H7 (cell line): Measurements from ENCODE around the gene SLCO1B3. TPM values are rescaled to one million over a fixed set of nuclear protein-coding genes. Genes with fewer than 3 reads are reported as not detected.

Source experiments
- DNase-seq: peaks from one replicate; pipeline ENCODE4 v3.0.0; 2012
- H3K27me3 ChIP-seq: 2 replicates; pipeline ENCODE4 v1.6.0; 2011; ENCODE audit warnings: mild to moderate bottlenecking, low read length; ENCODE audit not compliant: control insufficient read depth, insufficient read depth
- H3K36me3 ChIP-seq: replicated peaks from 2 replicates; pipeline ENCODE4 v1.5.1; 2011; ENCODE audit warnings: low read length; ENCODE audit not compliant: control insufficient read depth, insufficient read depth
- H3K4me3 ChIP-seq: 2 replicates; pipeline ENCODE4 v1.5.1; 2011; ENCODE audit warnings: low read depth, mild to moderate bottlenecking, control low read depth, low read length, moderate library complexity; ENCODE audit not compliant: insufficient read depth
- total RNA-seq: library from RNA; depleted of rRNA; stranded (reverse); fragments of >200 nt; shearing (Covaris generic); gene quantifications from 2 replicates; pipeline ENCODE4 v1.2.3, GENCODE V29; 2014

SLCO1B3 gene
- total RNA-seq, 1 experiment from 2014 or later, result not detected

DNA sequence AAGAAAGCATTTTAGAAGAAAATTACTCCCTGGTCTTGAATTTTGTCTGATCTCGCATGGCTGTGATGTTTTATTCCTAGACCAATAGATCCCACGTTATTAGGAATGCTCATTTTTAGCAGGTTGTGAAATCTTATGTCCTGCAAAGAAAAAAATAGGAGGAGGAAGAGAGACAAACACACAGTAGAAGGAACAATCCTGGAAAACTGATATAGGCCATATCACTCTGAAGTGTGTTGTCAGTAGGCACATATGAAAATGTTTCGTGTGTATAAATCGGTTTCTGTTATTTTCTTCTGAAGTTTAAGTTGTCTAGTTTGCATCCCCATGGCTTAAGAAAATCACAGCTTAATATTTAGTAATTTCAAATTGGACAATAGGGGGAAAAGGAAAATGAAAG is 12.4 kb downstream of the SLCO1B3 start:
- Histone ChIP-seq H3K27me3 (no peaks in the 10 kb centered on the region), H3K4me3 (no peak overlapping the region), H3K36me3 (no peaks in the 10 kb centered on the region)
- no peak for DNase-seq

DNA sequence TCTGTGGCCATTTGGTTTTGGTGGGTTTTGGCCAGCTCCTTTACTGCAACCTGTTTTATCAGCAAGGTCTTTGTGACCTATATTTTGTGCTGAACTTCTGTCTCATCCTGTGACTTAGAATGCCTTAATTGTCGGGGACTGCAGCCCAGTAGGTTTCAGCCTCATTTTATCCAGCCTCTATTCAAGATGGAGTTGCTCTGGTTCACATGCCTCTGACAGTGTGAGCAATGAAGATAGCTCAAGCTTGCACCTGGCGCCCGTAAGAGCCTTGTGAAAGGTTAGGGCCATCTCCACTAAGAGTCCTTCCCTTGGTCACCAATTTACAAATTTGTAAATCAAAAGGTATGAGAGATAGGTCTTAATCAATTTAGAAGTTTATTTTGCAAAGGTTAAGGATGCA is 19.4 kb downstream of the SLCO1B3 start:
- H3K4me3 ChIP-seq, result no peak overlapping the region
- no peaks in the 10 kb centered on the region for H3K27me3 ChIP-seq
- H3K36me3 ChIP-seq, result no peaks in the 10 kb centered on the region
- no peak for DNase-seq

DNA sequence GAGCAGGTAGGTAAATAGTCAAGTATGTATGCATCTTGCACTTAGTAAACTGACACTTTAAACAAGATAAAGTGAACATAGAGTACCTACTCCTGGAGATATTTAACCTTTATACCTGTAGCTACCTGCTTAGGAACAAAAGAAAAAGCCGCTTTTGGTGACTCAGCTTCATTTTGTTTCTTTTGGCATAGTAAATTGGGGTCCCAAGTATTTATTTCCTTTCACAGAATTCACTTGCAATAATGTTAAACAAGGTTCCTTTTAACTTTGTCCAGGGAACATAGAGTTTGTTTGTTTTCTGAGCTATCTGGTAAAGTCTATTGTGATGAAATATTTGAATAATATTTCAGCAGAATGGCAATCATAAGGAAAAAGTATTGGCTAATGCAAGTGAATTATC is 20.0 kb downstream of the SLCO1B3 start:
- H3K36me3 ChIP-seq, result no peaks in the 10 kb centered on the region
- no peaks in the 10 kb centered on the region for H3K27me3 ChIP-seq
- H3K4me3 ChIP-seq, result no peak overlapping the region
- DNase-seq, result no peak

DNA sequence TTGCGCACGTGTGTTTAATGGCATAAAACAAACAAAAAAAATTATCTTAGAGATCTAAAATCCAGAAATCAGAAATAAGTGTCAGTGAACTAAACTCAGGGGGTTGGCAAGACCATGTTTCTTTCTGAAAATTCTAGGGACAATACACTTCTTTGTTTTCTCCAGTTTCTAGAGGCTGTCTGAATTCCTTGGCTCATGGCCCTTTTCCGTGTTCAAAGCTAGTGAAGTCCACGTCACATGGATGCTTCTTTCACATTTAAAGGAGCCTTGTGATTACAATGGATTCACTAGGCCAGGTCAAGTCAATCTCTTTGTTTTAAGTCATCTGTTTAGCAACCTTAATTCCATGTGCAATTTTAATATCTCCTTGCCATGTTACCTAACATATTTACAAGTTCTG is 22.4 kb downstream of the SLCO1B3 start:
- no peak for DNase-seq
- Histone ChIP-seq H3K27me3 (no peaks in the 10 kb centered on the region), H3K36me3 (no peaks in the 10 kb centered on the region), H3K4me3 (no peak overlapping the region)

DNA sequence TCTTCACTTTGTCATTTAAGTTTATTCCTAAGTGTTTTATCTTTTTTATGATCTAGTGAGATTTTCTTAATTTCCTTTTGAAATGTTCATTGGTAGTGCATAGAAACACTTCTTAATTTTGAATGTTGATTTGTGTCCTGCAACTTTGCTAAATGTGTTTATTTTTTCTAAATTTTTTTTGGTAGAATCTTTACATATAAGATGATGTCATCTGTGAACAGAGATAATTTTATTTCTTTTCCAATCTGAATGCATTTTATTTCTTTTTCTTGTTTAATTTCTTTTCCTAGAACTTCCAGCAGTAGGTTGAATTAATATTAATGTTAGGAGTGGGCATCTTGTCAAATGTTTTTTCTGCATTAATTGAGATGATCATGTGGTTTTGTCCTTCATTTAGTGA is 42.1 kb downstream of the SLCO1B3 start:
- H3K4me3 ChIP-seq, result no peak overlapping the region
- no peak for DNase-seq
- H3K27me3 ChIP-seq, result no peaks in the 10 kb centered on the region
- no peaks in the 10 kb centered on the region for H3K36me3 ChIP-seq

DNA sequence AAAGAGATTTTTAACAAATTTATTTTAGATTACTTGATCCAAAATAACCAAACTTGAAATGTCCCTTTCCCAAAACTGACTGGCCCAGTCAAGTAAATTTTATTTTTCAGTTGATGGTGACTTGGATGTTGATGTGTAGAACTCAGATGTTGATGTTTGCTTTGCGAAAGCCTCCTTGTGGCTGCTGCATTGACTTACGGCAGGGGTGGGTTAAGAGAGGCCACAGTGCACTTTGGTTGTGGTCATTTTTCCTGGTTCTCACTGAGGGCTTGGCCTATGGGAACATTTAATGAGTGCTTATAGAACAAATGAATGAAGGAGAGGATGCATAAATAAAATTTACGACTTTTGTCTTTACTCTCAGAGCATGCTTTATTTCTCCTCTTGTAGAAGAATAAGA is 52.6 kb downstream of the SLCO1B3 start:
- H3K4me3 ChIP-seq, result no peak overlapping the region
- no peaks in the 10 kb centered on the region for H3K36me3 ChIP-seq
- peak; percentile 13 for DNase-seq
- no peaks in the 10 kb centered on the region for H3K27me3 ChIP-seq

DNA sequence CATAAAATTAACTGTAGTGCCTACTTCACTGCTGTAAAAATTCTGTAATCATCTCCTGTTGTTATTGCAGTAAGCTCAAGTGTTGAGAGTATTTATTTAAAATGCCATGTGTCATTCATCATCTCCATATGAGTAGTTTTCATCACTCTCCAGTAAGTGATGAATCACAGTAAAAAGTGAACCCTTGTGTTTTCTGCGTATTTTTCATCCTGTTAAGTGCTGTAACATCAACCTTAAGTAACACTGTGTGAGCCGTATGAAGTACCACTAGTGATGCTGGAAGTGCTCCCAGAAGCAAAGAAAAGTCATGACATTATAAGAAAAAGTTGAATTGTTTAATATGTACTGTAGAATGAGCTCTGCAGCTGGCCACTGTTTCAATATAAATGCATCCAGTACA is 55.4 kb downstream of the SLCO1B3 start:
- Histone ChIP-seq H3K36me3 (no peaks in the 10 kb centered on the region), H3K4me3 (no peak overlapping the region), H3K27me3 (no peaks in the 10 kb centered on the region)
- no peak for DNase-seq

DNA sequence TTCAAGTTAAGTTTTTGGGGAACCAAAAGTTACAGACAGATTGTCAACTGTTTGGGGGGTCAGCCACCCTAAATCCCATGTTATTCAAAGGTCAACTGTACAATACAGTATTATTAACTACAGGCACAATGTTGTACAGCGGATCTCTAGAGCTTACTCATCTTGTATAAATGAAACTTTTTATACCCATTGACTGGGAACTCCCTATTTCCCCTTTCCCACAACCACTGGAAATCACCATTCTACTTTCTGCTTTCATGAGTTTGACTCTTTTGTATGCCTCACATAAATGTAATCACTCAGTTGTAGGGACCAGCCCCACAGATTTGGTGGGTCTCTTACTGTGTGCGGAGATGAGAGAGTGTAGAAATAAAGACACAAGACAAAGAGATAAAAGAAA is 57.8 kb downstream of the SLCO1B3 start:
- Histone ChIP-seq H3K36me3 (no peaks in the 10 kb centered on the region), H3K27me3 (no peaks in the 10 kb centered on the region), H3K4me3 (no peak overlapping the region)
- DNase-seq, result no peak

DNA sequence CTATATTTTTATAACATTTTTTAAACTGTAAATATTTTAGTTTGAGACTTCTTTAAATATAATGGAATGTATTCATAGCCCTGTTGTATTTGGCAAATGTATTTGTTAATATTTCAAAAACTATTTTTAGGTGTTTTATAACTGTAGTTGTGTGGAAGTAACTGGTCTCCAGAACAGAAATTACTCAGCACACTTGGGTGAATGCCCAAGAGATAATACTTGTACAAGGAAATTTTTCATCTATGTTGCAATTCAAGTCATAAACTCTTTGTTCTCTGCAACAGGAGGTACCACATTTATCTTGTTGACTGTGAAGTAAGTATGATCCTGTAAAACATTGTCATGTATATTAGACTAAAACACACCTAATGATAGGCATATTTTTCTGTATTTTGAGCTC is 72.8 kb downstream of the SLCO1B3 start:
- DNase-seq, result no peak
- Histone ChIP-seq H3K4me3 (no peak overlapping the region), H3K27me3 (no peaks in the 10 kb centered on the region), H3K36me3 (no peaks in the 10 kb centered on the region)

DNA sequence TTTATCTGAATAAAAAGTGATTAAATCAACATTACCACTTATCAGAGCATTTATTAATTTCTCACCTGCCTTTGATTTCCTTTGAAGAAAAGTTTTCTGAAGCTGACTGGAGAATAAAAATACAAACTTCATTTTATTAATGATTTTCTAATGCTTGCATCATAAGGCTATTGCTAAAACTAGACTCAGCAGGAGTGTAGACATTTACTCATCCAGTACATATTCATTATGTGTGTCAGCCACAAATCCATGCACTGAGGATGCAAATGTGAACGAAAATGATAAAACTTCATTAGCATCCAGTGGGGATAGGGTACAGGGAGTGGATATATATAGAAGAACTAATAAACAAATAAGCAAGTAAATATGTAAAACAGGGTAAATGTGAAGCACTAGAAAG is 74.6 kb downstream of the SLCO1B3 start:
- no peak overlapping the region for H3K4me3 ChIP-seq
- no peak for DNase-seq
- H3K36me3 ChIP-seq, result no peaks in the 10 kb centered on the region
- H3K27me3 ChIP-seq, result no peaks in the 10 kb centered on the region

DNA sequence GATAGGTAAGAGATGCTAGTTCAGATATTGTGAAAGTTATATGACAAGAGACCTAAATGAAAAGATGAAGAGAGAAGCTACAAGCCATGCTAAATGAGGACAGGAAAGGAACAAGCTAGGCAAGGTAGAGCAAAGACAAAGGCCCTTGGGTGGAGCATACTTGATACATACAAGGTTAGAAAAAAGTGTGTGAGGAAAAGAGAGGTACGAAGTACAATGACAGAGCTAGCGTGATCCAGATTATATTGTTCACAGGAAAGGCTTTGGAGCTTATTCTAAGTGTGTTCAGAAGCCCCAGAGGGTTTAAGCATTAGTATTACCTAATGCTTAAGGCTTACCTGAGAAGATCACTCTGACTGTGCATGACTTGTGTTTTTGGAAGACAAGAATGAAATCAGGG is 75.0 kb downstream of the SLCO1B3 start:
- H3K27me3 ChIP-seq, result no peaks in the 10 kb centered on the region
- no peaks in the 10 kb centered on the region for H3K36me3 ChIP-seq
- no peak for DNase-seq
- H3K4me3 ChIP-seq, result no peak overlapping the region

DNA sequence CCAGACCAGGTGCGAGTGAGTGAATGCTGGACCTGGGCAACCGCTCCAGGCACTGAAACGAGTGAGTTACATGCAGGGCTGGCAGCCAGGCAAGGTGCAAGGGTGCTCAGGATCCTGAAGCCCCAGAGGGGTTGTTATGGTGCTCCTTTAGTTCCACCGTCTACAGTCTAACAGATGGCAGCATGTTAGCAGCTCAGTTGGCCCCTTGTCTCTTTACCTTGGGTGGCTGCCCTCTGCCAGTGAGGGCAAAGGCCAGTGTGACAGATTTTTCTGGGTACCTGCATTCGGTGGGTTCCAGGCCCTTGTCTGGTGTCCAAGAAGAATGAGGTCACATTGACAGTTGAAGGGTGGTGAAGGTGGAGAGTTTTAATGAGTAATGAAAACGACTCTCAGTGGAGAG is 106.8 kb downstream of the SLCO1B3 start:
- Histone ChIP-seq H3K4me3 (no peak overlapping the region), H3K36me3 (no peaks in the 10 kb centered on the region), H3K27me3 (no peaks in the 10 kb centered on the region)
- no peak for DNase-seq

DNA sequence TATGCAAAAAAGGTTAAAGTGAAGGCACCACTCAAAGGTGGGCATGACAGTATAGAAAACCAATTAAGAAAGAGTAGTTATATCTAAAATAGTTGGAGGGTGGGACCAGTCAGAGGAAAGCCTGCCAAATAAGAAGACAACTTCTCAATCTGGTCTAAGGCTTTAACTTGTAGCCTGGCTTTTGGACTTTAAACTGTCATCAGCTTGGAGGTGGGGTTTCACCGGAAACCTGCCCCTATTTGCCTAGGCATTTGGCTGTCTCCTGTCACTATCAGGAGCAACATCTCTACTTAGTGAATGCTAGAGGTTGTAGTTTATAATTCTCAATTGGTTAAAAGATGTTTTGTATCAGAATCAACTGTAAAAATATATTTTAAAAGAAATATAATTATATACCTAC is 107.3 kb downstream of the SLCO1B3 start:
- H3K36me3 ChIP-seq, result no peaks in the 10 kb centered on the region
- DNase-seq, result no peak
- H3K4me3 ChIP-seq, result no peak overlapping the region
- no peaks in the 10 kb centered on the region for H3K27me3 ChIP-seq

DNA sequence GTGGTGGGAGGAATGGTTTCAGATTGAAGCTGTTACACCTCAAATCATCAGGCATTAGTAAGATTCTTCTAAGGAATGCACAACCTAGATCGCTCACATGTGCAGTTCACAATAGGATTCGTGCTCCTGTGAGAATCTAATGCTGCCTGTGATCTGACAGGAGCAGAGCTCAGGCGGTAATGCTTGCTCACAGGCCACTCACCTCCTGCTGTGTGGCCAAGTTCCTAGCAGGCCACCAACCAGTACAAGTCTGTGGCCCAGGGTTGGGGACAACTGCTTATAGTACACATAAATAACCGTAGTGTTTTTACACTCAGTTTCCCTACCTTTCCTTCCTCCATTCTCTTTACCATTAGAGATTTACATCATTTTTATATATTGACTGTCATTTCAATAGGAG is 121.4 kb downstream of the SLCO1B3 start:
- Histone ChIP-seq H3K27me3 (no peaks in the 10 kb centered on the region), H3K36me3 (no peaks in the 10 kb centered on the region), H3K4me3 (no peak overlapping the region)
- no peak for DNase-seq

DNA sequence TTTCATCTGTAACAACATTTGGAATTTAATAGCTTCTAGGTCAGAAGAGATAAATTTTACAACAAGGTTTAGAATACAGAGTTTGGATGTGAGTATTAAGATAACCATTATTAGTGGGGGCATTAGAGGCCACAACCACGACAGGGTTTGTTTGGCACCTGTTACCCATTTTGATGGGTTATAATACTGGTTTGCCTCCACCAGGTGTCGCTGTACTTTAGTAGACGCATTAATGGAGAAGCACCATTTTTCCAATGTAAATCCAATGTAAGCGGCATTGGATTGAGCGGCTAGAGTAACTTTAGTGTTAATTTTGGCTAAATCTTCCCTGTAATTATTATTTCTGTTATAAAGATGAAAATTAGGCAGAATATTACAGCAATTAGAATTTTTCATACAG is 136.2 kb downstream of the SLCO1B3 start:
- H3K27me3 ChIP-seq, result no peaks in the 10 kb centered on the region
- peak; percentile 1 for DNase-seq
- no peaks in the 10 kb centered on the region for H3K36me3 ChIP-seq
- no peak overlapping the region for H3K4me3 ChIP-seq

DNA sequence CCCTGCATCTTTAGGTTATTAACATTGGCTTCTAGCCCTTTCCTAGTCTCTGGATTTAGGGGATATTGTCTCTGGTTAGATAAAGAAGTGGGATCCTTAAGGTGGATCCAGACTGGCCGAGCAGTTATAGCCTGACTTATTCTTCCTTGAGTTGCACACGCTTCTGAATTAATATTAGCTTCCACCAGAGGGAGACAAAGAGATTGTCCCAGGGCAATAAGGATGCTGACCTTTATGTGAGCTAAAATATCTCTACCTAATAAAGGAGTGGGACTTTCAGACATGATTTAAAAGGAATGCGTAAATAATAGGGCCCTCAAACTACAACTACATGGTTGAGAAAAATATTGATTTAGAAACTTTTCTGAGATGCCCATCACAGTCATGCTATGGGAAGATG is 139.7 kb downstream of the SLCO1B3 start:
- DNase-seq, result peak; percentile 5
- no peak overlapping the region for H3K4me3 ChIP-seq
- no peaks in the 10 kb centered on the region for H3K36me3 ChIP-seq
- H3K27me3 ChIP-seq, result no peaks in the 10 kb centered on the region
